CD4-positive, alpha-beta T cell treated with Interferon alpha-2 for 1 hour (primary cell): ENCODE measurements around the gene CBX1.

Experiments
- DNase-seq, 2 donors: peaks; one replicate each; pipeline ENCODE4 v3.0.0-alpha.2; 2020 to 2022

CBX1 gene

GRCh38 chr17:48101012-48101720 is at the start of gene CBX1:
CBX1 (minus strand) TSS chr17:48101478; CDS start chr17:48077004, 24,474 bp downstream.
- peak; percentile 94 to 96 for DNase-seq

GRCh38 chr17:48150597-48151001 is 49.3 kb upstream of the CBX1 start:
- DNase-seq = no peak

DNA sequence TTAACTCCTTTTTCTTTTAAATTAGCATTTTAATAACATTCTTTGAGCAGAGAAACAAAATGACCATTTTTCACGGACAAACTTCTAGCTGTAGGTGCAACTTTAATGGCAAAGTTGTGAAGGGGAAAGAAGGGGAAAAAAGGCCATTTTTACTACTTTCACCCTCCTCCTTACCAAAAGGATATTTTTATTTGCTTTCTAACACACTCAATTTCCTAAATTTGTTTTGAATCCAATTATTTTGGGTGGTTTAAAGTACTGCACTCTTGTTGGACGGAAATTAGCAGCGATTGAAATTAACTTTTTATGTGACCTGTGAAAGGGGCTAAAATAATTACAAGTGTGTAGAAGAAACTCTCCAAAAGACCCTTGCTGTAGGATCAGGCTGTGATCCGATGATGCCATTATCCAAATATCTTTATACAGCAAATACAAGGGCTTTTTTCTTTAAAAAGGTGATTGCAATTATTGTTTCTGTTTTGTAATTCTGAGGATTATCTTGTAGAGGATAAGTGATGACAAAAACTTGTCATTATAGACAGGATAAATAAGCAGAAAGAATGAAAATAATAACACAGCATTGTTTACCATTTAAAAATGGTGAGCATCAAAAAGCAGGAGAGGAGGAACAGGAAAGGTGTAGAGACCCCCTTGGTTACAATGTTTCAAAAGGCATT is 48.6 kb upstream of the CBX1 start:
- no peak for DNase-seq

DNA sequence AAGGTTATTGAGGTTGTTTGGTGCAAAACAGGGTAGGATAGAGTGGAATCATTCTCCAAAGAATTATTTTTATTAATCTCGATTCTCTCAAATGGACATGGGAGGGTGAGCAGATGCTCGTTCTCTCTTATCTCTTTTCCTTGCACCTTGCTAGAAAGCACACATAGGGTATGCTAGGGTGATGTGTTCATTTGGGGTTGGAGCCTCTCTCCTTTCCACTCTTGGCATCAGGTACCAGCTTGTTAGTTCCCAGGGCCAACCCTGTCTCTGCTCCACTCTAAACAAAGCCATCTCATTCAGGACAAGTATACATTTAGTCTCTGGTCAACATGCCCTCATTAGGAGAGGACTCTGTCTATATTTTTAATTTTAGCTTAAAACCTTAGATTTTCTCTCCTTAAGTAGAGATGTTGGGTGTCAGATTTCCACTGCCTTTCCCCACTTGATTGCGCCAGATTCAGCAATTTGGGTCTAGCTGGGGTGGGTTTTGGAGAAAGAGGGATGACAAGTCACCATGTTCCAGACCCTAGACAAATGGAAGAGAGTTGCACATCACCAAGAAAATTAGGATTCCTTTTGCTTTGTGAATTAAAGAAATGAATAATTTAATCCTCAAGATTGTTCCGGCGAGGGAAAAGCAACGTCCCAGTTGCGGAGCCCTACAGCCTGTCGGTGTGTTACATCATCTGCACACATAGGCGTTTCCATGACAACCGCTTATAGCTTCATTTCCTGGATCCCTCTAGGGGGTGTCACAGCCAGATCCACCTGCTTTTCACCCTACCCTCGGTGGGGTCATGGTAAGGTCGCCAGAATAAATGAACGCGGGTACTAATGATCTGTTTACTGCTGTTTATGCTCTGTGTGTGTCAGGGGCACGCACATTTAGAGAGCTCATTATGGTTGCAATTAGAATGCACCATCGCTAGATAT is 47.8 kb upstream of the CBX1 start:
- no peak for DNase-seq

- no peak for DNase-seq
These were observed 46.9 kb upstream of the CBX1 start for GRCh38 chr17:48148029-48148770.

DNA sequence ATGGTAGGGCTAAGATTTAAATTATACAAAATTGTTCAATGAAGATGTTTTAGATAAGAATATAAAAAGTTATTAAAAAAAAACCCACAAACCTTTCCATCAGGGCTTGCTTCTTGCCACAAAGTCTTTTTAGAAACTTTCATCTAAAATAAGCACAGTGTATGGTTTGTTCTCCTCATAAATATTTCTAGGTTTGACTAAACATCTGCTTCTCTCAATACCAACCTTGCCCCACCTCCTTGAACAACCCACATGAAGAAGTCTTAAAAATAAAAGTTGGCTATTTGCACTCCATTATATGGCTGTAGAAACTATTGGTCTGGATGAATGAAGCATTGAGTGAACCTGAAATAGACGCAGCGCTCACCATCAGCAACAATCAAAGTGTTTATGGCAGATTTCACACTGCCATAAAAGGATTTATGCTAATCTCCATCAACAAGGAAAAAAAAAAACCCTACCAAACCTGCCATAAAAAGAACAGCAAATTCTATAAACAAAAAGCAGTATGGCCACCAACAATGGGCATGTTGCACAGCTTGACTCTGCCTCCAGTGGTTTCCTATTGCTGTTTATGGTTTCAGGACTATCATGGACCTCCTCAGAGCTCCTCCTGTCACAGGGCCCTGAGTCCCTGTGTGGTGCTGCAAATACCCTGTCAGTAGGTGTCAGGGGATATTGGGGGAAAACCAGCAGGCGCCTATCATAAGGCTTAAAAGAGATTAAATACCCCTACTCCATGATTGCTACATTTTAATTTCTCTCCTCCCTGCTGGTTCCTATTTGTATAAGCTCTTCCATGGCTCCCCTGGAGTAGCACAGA is 43.9 kb upstream of the CBX1 start:
- no peak for DNase-seq

DNA sequence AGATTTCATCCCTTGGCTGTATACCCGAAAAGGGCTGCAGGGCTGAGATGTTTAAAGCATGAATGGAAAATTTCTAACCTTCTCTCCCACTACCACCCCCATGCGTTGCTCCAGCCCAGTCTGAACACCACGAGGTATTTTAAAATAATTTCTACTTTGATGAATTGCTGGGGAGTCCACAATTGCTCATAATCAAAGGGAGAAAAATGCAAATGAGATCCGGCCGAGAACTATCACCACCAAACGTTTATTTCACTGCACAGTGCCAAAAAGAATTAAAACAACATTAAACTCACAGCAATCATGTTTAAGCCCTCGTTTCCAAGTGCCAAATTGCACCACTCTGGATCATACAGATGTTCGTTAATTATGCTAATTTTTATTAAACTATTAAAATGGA is 43.0 kb upstream of the CBX1 start:
- DNase-seq = no peak

DNA sequence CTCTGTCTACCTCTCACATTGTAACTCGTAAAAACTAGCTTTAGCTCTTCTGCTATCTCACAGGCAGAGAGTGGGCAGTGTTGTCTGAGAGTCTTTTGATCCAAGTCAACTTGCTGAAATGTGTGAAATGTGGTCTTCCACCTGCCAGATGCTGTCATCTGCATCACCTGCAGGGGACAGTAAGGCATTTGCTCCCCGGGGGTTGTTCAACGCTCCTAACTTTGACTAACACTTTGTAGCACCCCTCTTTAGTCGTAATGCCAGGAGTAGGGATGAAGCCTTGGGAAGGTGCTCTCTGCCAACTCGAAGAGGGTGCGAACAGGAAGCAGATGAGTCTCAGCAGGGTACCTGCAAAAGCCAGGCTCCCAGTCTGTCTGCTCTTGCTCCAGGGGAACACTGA is 42.4 kb upstream of the CBX1 start:
- DNase-seq = no peak

DNA sequence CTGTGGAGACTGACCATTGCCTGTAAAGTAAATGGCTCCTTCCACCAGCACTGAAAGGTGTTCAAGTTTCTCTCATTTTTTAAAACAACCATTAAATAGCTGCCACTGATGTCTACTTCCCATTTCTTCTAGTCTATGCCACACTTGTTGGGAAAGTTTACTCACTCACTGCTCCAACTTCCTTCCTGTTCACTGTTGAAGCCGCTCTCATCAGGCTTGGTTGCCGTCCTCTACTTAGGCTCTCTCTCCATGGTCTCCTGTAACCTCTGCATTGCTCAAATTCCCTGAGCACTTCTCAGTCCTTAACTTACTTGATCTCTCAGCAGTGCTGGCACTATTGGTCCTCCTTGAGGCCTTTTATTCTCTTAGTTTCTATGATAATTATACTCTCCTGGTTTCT is 38.7 kb upstream of the CBX1 start:
- DNase-seq = no peak

DNA sequence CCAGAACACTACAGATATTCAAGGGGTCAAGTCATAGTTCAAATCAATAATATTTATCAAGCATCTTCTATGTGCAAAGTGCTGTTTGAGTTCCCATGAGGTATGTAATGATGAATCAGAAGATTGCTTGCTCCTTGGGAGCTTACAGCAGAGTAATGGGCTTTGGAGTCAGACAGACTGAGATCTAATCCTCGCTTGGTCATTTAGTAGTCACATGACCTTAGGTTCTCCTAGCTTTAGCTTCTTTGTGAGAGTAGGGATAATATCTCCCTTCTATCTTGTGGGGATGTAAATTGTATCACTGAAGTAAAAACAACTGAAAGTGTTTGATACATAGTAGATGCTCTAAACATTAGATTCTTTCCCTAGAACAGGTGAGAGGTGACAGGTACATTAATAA is 36.4 kb upstream of the CBX1 start:
- DNase-seq = no peak

GRCh38 chr17:48134912-48135480 is 33.7 kb upstream of the CBX1 start:
- no peak for DNase-seq

GRCh38 chr17:48132385-48132784 is 31.1 kb upstream of the CBX1 start:
- DNase-seq = no peak

- DNase-seq = peak; percentile 48 to 73
These were observed 30.0 kb upstream of the CBX1 start for GRCh38 chr17:48131216-48131824.

DNA sequence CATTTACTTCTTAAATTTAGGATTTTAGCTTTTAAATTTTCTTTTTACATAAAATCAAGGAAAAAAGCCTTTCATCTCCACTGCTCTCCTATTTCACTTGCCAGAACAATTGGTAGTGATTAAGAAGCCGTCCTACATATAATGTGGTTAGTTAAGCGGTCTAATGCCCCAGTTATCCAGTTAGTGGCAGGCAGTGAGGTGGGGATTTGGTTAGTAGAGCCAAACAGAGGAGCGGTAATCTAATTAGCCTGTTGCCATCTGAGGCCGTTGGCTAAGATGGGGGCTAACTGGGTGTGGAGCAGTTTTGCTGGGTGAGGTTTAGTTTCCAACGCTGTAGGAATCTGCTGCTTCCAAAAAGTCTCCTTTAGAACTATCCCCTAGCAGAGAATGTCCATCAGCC is 28.7 kb upstream of the CBX1 start:
- no peak for DNase-seq

- DNase-seq = no peak
These were observed 27.1 kb upstream of the CBX1 start for GRCh38 chr17:48128400-48128799.

DNA sequence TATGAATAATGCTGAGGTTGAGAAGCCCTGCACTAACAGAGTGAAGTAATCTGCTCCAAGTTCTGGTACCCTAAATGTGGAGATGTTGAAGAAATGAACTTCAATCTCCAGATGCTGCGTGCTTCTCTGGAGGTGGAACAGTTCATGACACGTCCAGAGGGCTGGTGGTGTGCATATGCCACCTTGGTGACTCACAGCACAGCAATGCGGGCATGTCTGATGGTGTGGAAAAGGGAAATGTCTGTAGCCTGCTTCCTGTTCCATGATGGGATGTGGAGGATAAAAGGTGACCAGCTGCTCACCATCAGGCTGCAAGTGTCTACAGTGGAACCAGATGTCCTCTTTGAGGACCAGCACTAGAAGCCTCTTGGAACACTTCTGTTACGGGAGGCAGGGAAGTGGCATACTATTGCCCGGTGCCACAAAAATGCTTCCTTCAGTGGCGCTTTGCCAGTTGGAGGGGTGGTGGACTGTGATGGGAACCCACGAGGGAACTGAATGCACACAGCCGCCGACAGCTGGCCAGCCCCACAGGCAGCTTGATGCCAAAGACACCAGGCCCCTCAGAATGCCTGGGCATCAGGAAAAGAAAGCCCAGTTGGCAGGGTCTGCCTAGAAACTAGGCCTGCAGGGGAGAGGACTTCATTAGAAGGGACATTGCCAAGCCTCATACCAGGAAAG is 26.2 kb upstream of the CBX1 start:
- no peak for DNase-seq

- DNase-seq = no peak
These were observed 25.2 kb upstream of the CBX1 start for GRCh38 chr17:48126532-48126850.

- DNase-seq = no peak
These were observed 24.7 kb upstream of the CBX1 start for GRCh38 chr17:48125829-48126531.

DNA sequence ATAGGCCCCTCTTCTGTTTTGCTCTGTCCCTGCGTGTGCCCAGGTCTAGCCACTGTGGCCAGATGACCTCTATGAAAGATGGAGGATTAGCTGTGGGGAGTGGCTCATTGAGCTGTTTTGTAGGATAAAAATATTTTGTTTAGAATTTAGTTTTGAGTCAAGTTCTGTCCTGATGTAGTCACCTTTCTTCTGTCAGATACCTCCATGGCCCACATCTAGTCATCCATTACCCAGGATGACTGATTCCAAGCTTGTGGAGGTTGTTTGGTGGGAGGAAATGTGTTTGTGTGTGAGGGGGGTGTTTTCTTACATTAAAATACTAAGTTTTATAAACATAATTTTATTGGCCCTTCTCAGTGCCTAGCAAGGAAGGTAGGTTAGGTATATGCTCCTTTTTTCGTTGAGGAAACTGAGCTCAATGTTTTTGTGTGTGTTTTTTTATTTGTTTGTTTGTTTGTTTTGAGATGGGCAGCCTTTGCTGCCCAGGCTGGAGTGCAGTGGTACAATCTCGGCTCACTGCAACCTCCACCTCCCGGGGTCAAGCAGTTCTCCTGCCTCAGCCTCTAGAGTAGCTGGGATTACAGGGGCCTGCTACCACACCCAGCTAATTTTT is 22.6 kb upstream of the CBX1 start:
- DNase-seq = no peak

DNA sequence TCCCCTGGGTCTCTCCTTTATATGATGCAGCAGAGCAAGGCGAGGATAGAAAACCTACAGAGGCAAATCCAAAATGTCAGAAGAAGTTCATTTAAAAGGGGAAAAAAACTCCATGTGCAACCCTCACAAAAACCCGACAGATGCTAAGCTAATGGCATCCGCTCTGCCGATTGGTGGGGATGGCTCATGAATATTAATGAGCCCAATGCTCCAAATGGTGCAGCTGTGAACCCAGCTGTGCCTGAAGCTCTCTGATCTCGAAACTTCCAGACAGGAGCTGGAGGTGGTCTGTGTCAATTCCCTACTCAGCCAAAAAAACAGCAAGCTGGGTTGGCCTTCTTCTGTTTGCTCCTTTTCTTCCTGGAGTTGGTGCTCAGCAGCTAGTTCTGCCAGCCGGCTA is 21.8 kb upstream of the CBX1 start:
- no peak for DNase-seq
